WI38 (cell line): ENCODE measurements around the gene FAM76B.

Experiments
- H3K4me3 ChIP-seq: 2 replicates; pipeline ENCODE4 v1.5.1; 2011; ENCODE audit warnings: low read depth, mild to moderate bottlenecking, control low read depth, low read length
- TF ChIP-seq, protein P1 (sequence below): IDR thresholded peaks from 2 replicates; pipeline ENCODE4 v1.5.1; 2012; ENCODE audit warnings: low read depth, mild to moderate bottlenecking, control low read depth, low read length

FAM76B gene

GRCh38 chr11:95760941-95761340 lies 28.6 kb downstream of the FAM76B start:
- no peak overlapping the region for H3K4me3 ChIP-seq
- TF ChIP-seq, protein P1, sequence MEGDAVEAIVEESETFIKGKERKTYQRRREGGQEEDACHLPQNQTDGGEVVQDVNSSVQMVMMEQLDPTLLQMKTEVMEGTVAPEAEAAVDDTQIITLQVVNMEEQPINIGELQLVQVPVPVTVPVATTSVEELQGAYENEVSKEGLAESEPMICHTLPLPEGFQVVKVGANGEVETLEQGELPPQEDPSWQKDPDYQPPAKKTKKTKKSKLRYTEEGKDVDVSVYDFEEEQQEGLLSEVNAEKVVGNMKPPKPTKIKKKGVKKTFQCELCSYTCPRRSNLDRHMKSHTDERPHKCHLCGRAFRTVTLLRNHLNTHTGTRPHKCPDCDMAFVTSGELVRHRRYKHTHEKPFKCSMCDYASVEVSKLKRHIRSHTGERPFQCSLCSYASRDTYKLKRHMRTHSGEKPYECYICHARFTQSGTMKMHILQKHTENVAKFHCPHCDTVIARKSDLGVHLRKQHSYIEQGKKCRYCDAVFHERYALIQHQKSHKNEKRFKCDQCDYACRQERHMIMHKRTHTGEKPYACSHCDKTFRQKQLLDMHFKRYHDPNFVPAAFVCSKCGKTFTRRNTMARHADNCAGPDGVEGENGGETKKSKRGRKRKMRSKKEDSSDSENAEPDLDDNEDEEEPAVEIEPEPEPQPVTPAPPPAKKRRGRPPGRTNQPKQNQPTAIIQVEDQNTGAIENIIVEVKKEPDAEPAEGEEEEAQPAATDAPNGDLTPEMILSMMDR, result no peak

GRCh38 chr11:95751515-95751914 lies 38.1 kb downstream of the FAM76B start:
- TF ChIP-seq, protein P1, result no peak

DNA sequence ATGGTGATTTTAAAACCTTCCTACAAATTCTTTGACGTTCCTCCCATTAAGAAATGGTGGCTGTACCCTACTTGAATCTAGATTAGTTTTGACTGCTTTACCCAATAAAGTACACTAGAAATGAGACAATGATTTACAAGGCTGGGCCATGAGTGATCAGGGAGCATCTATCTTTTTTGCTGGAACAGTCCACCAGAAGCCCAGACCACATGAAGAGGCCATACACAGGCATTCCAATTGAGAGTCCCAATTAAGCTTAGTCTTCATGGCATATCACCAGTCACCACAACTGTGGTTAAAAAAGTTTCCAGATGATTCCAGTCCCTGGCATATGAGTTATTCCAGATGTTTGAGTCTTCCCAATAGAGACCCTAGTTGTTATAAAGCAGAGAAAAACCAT lies 39.5 kb downstream of the FAM76B start:
- TF ChIP-seq, protein P1, result no peak
- H3K4me3 ChIP-seq, result no peak overlapping the region

More at GRCh38 chr11:95751515-95751914, 38.1 kb downstream of the FAM76B start:
- no peak overlapping the region for H3K4me3 ChIP-seq

DNA sequence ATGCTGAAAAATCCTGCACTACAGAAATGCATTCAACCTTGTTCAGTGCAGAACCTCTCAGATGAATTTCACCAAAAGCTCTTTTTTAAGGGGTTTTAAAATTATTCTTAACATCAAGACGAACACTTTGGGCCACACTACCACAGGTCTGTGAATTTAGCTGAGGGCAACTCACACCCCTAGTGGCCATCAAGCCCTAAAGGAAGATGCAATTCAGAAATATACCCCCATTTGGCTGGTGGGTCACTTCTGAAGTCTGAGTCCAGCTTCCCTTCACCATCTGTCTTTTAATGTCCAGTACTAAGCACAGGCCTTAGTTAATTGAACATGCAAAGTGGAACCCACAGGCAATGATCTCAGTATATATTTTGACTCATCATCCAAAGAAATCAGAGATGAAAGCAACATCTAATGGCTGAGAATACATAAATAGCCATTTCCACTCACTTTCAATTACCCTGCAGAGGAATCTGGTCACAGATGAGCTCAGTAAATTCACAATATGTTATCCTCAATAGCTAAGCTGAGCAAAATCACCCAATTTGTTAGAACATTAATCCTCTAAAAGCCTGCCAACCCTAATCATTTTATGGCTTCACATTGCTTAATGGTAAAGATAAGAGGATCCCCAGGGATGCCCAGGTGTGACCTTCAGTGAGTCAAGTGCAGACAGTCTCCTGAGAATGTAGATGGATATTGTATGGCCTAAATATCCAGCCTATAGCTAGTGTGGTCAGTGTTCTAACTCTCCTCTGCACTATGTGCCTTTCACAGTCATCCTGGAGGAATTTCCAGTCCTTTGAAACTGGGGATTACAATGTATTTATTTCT lies 50.3 kb downstream of the FAM76B start:
- TF ChIP-seq, protein P1, result no peak
- H3K4me3 ChIP-seq, result no peak overlapping the region

DNA sequence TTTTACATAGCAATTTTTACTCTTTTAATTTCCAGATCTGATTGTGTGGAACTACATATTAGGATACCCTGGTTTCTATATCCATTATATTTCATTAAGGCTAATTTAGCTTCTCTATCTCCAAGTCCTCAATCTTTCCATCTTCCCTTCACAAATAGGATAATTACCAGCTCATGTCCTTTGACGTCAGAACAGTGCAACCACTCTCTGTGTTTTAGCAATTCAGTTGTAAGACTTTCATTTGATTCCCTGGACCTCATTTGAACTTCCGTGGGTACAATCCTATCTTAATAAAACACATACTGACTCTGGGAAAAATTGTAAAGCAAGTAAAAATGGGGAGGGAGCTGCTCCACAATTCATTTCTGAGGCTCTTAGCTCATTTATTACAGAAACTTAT lies 52.8 kb downstream of the FAM76B start:
- TF ChIP-seq, protein P1, result no peak
- H3K4me3 ChIP-seq, result no peak overlapping the region

- H3K4me3 ChIP-seq, result no peak overlapping the region
- TF ChIP-seq, protein P1, result no peak
Observed at GRCh38 chr11:95736355-95736754, 53.2 kb downstream of the FAM76B start.

DNA sequence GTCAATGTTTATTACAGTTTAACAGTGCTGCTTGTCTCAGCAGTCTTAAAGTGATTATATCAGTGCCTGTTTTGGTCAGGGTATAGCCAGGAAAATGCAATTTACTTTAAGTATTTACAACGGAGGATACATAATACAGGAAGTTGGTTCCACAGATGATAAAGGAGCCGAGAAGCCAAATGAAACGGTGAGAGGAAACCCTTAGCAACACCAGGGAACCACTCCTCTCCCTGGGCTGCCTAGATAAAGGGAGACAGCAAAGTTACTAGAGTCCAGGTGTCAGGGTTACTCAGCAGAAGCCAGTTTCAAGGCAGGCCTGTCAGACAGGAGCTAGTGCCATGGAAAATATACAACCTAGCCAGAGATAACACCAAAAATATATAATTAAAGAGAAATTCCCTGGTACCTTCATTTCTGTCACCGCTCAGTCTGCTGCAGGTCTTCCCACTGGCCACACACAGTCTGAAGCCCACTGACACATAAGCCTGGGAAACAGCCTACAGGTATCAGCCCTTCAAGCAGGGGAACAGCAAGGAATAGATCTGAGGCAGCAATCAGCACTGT lies 55.5 kb downstream of the FAM76B start:
- TF ChIP-seq, protein P1, result no peak
- no peak overlapping the region for H3K4me3 ChIP-seq
